ENCODE results near the gene SDHB. TPM values are rescaled to one million over a fixed set of nuclear protein-coding genes. Genes with fewer than 3 reads are reported as not detected.

Gene SDHB
- total and polyA plus RNA-seq, 2 donors (not counting 1 experiment from before 2014, with no cell fraction given) = 58.0 to 61.0 TPM

- Mint-ChIP-seq H3K9me3 (ENCODE audit: insufficient read depth) (no peaks in the 10 kb centered on the region), H3K27ac (no peak overlapping the region), H3K27me3 (no peaks in the 10 kb centered on the region), H3K4me1 (peaks cover 20% of the 10 kb centered on the region), H3K4me3 (no peak overlapping the region)
- ATAC-seq (ENCODE audit: low read depth) (no peak), DNase-seq (no peak)
- no peak overlapping the region for H3K9ac ChIP-seq (ENCODE audit: low read length)
- no peaks in the 10 kb centered on the region for H4K20me1 ChIP-seq (ENCODE audit: control insufficient read depth, insufficient read depth, low read length, poor library complexity, severe bottlenecking)
- no peaks in the 10 kb centered on the region for H3K9me3 ChIP-seq (ENCODE audit: control extremely low read depth in 1 of 3, control insufficient read depth in 2 of 3, insufficient read depth in 1 of 3, low read length in 2 of 3)
- H3K27me3 ChIP-seq (replicated peaks in 1 of 4; ENCODE audit: control extremely low read depth in 1 of 4, control insufficient read depth in 3 of 4, insufficient read depth in 4 of 4, low read length in 3 of 4) = no peaks in the 10 kb centered on the region
- WGBS (ENCODE audit: insufficient coverage) = 100% methylated on average over 2 of the region's 5 CpGs
- peaks cover 4 to 28% of the 10 kb centered on the region in 2 experiments for H3K36me3 ChIP-seq (replicated peaks in 1 of 2; ENCODE audit: control extremely low read depth in 1 of 2, control insufficient read depth in 1 of 2, extremely low read depth in 1 of 2, insufficient read depth in 2 of 2, low read length in 1 of 2)
- peaks cover 5% of the 10 kb centered on the region for H3K79me2 ChIP-seq (ENCODE audit: control insufficient read depth, insufficient read depth, low read length)
- no peak overlapping the region for H2AFZ ChIP-seq (ENCODE audit: insufficient read depth, low read depth, low read length, poor library complexity, severe bottlenecking)
- CTCF ChIA-PET = no interaction called here
- TF ChIP-seq CTCF (IDR thresholded peaks at IDR 0.05) (no peak), EZH2 (IDR thresholded peaks at IDR 0.05; ENCODE audit: borderline replicate concordance, insufficient read depth, low read depth, low read length, poor library complexity, severe bottlenecking) (no peak)
- H3K4me2 ChIP-seq (replicated peaks; ENCODE audit: low read depth, low read length, poor library complexity, severe bottlenecking) = no peak overlapping the region
- no peak overlapping the region for H3K4me3 ChIP-seq (ENCODE audit: control extremely low read depth in 1 of 5, extremely low read depth in 1 of 5, insufficient read depth in 1 of 5, low read depth in 2 of 5, low read length in 4 of 5)
- H3K27ac ChIP-seq (ENCODE audit: low read length in 2 of 2) = no peak overlapping the region
- peaks cover 12 to 24% of the 10 kb centered on the region in 2 donors for H3K4me1 ChIP-seq (ENCODE audit: control insufficient read depth in 2 of 2, insufficient read depth in 2 of 2, low read length in 2 of 2)
- POLR2A ChIA-PET = interaction anchor here (0.6 kb wide), 1 partner anchor 28 kb away, joined by 3 read pairs; no protein-coding TSS in a partner anchor
- intact Hi-C loops (cut with micrococcal nuclease) = no loop called here
These were observed 37.5 kb downstream of the SDHB start for GRCh38 chr1:17016317-17016661.

- Histone ChIP-seq H3K9ac (ENCODE audit: low read length) (no peak overlapping the region), H3K27ac (ENCODE audit: low read length in 2 of 2) (no peak overlapping the region), H3K4me3 (ENCODE audit: control extremely low read depth in 1 of 5, extremely low read depth in 1 of 5, insufficient read depth in 1 of 5, low read depth in 2 of 5, low read length in 4 of 5) (no peak overlapping the region), H3K4me1 (ENCODE audit: control insufficient read depth in 2 of 2, insufficient read depth in 2 of 2, low read length in 2 of 2) (peaks cover 24 to 38% of the 10 kb centered on the region in 2 donors), H3K27me3 (replicated peaks in 1 of 4; ENCODE audit: control extremely low read depth in 1 of 4, control insufficient read depth in 3 of 4, insufficient read depth in 4 of 4, low read length in 3 of 4) (no peaks in the 10 kb centered on the region), H3K36me3 (replicated peaks in 1 of 2; ENCODE audit: control extremely low read depth in 1 of 2, control insufficient read depth in 1 of 2, extremely low read depth in 1 of 2, insufficient read depth in 2 of 2, low read length in 1 of 2) (peaks cover 4 to 15% of the 10 kb centered on the region in 2 experiments), H3K79me2 (ENCODE audit: control insufficient read depth, insufficient read depth, low read length) (peaks cover 18% of the 10 kb centered on the region), H4K20me1 (ENCODE audit: control insufficient read depth, insufficient read depth, low read length, poor library complexity, severe bottlenecking) (peaks cover 12% of the 10 kb centered on the region), H3K9me3 (ENCODE audit: control extremely low read depth in 1 of 3, control insufficient read depth in 2 of 3, insufficient read depth in 1 of 3, low read length in 2 of 3) (no peaks in the 10 kb centered on the region), H3K4me2 (replicated peaks; ENCODE audit: low read depth, low read length, poor library complexity, severe bottlenecking) (no peak overlapping the region), H2AFZ (ENCODE audit: insufficient read depth, low read depth, low read length, poor library complexity, severe bottlenecking) (no peak overlapping the region)
- H3K27ac Mint-ChIP-seq = no peak overlapping the region
- H3K4me1 Mint-ChIP-seq = peaks cover 31% of the 10 kb centered on the region
- ChIA-PET CTCF (no interaction called here), POLR2A (no interaction called here)
- no peaks in the 10 kb centered on the region for H3K9me3 Mint-ChIP-seq (ENCODE audit: insufficient read depth)
- intact Hi-C loops (cut with micrococcal nuclease) = no loop called here
- H3K4me3 Mint-ChIP-seq = no peak overlapping the region
- 100% methylated on average over 4 of the region's 10 CpGs for WGBS (ENCODE audit: insufficient coverage)
- DNase-seq (no peak), ATAC-seq (ENCODE audit: low read depth) (no peak)
- no peaks in the 10 kb centered on the region for H3K27me3 Mint-ChIP-seq
- TF ChIP-seq CTCF (IDR thresholded peaks at IDR 0.05) (no peak), EZH2 (IDR thresholded peaks at IDR 0.05; ENCODE audit: borderline replicate concordance, insufficient read depth, low read depth, low read length, poor library complexity, severe bottlenecking) (no peak)
These were observed 38.9 kb downstream of the SDHB start for GRCh38 chr1:17014671-17015567.

All from B cell (primary cell).